GM12875 (cell line): ENCODE measurements around the gene IGF2BP3.
A peak's percentile ranks its signal among the peaks of the same experiment; 100 is the strongest.

ENCODE experiments used
- H3K4me3 ChIP-seq: one replicate; pipeline ENCODE4 v1.5.1; 2011; ENCODE audit warnings: low read depth, low read length, control low read depth
- CTCF ChIP-seq: IDR thresholded peaks from 2 replicates; pipeline ENCODE4 v1.5.1; 2011; ENCODE audit warnings: low read depth, mild to moderate bottlenecking, control low read depth, inconsistent platforms, low read length, moderate library complexity, borderline replicate concordance; ENCODE audit not compliant: insufficient read depth

IGF2BP3 gene

DNA sequence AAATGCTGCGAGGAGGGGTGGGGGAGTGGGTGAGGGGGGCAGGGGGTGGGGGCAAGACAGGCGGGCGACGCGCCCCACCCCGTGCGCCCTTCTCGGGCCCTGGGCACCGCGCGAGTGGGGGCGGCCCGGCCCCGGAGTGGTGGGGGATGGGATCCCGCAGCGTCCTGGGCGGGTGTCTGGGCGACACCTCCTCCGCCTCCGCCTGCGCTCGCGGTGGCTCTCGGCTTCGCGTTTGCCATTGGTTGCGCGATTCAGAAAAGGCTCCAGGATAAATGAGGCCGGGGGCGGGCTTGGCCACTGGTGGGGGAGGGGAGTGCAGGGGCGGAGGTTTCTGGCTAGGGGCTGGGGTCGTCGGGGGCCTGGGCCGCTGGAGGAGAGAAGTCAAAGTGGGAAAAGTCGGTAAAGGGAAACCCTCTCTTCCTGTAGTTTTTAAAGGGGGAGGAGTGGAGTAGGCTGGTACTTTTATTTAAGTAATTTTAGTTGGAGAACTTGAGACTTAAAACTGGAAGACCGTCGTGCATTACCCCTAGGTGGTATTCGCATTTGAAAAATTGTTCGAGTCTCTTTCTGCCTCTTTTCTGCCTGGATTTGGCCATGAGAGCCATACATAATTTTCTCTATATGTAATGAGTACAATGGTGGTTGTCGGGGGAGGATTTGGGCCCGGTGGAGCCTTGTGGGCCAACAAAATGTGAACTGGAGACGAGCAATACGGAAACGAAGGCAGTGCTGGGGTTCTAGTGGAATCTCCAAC lies 992 bp upstream of the IGF2BP3 start:
- peak overlapping the region; percentile 95 for H3K4me3 ChIP-seq
- TF ChIP-seq CTCF = no peak

DNA sequence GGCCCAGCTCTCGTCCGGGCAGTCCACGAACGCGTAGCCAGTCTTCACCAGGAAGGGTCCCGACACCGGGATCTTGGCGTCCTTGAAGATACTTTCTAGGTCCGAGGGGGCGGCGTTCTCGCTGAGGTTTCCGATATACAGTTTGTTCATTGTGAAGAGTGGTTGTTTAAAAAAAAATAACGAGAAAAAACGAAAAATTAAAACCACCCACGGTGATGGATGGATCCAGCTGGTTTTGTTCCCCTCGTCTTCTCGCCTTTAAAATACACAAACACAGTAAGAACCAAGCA lies 385 bp downstream of the IGF2BP3 start:
- H3K4me3 ChIP-seq = peak overlapping the region; percentile 95
- TF ChIP-seq CTCF = no peak

DNA sequence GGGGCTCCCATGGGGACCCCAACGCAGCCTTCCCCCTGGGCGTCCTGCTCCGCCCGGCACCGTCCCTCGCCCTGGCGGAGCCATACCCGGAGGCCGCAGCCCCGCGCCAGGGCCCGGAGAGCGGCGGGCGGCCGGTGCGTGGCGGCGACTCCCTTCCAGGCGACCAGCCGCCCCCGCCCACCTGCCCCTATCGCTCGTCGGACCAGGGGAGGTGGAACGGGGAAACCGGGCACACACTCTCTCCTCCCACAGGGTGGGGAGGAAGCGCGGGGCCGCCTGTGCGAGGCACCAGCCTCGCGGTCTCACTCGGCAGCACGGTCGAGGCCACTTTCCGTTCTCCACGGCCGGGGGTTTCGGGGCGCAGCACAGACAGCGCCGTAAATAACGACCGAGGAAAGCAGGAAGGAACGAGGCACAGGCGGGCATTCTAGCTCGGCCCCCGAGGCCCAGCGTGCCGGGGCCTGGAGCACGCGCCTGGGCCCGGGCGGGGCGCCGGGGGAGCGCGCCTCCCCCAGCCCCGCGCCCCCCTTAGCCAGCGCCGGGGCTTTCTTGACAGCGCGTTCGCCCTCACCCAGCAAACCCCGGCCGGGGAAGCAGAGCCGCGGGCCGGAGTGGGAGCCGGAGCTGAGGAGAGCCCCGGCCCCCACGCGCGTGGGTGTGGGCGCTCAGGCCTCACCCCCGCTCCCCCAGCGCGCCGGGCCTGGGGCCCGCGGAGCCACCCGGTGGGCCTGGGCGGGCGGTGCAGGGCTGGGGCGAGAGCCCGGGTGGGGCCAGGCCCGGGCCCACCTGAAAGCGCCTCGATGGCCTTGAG lies 936 bp downstream of the IGF2BP3 start:
- H3K4me3 ChIP-seq = peak overlapping the region; percentile 95
- peak; percentile 28; the same call in 1 of the 2 replicates for TF ChIP-seq CTCF

DNA sequence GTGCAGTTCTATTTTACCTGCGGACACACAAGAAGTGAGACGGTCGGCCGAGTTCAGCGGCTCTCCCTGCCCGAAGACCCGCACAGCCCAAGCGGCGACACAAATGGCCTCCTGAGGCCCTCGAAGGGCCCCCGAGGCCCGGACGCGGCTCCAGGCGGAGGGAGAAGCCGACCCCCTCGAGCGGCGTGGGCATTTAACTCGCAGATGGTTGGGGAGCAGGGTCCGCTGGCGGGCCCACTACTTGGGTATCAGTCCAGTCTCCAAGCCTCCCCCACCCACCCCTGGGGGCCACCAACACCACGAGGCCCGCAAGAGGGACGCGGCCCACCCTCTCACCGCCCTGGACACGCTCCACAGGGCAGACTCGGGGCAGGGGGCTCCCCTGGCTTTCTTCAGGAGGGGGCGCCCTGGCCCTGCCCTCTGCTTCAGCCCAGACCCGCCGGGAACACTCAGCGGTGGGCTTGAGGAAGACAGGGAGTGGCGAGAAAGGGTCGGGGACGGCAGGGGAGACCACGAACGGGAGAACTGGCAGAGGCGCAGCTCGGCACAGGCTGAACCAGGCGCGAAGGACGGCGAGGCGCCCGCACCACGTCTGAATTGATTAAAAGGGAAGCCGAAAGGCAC lies 1.7 kb downstream of the IGF2BP3 start:
- no peak for TF ChIP-seq CTCF
- peak overlapping the region; percentile 95 for H3K4me3 ChIP-seq

DNA sequence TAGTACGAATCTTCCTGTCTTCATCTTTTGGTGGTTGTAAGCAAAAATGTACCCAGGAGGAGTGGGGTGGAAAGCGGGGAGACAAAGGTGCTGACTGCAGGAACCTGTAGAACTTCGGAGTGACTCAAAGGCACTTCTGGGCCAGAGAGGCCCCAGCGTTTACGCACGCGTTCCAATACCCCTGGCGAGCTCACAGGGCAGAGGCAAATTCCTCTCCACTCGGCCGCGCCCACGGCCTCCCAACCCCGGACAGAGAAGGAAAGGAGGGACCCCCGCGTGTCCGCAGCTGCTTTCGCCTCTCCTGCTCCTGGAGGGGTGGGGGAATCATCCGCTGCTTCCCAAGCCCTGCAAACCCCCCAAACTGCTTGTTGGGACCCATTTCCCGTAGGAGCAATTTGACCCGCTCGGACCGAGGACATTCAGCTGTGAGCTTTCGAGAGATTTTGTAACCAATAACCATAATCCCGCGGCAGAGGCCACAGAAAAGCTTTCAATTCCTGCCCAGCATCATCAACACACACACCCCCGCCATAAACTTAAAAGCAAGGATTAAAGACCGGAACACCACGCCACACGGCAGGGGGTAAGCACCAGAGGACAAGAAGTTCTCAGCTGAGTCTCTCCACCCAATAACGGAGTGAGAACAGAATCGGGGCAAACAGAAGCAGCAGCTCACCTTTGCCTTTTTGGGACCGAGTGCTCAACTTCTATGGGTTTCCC lies 2.3 kb downstream of the IGF2BP3 start:
- no peak for TF ChIP-seq CTCF
- H3K4me3 ChIP-seq = peak overlapping the region; percentile 95

DNA sequence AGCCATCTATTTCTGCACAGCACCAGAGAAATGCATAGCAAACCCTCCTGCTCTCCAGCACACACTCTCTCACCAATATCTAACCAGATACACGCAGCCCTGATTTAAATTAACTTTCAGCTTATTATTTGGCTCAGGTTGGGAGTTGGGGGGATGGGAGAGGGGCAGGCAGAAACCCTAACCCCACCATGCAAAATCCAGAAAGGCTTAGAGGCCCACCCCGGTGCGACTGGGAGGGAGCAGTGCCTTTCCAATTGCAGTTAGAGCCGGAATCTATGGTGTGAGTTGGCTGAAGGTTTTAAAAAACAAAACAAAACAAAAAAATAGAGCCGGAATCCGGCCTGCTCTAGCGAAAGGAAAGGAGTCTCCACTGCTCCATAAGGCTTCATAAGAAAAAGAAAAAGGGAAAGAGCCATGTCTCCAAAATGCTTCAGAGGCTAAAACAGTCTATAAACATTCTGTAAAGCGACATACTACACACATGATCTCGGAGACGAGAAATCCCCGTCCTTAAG lies 2.9 kb downstream of the IGF2BP3 start:
- H3K4me3 ChIP-seq = peak overlapping the region; percentile 95
- TF ChIP-seq CTCF = no peak
